ENCODE measurements around the gene TOR1A.

The TOR1A gene

GRCh38 chr9:129851821-129852220 lies 27.9 kb upstream of the TOR1A start:
- H3K9me3 ChIP-seq (ENCODE audit: insufficient read depth, low read depth, low read length): no peaks in the 10 kb centered on the region
- H3K4me1 ChIP-seq (ENCODE audit: insufficient read depth, low read length, poor library complexity, severe bottlenecking): peaks cover 25% of the 10 kb centered on the region
- H3K79me2 ChIP-seq (ENCODE audit: insufficient read depth, low read length): no peaks in the 10 kb centered on the region
- H3K27me3 ChIP-seq (ENCODE audit: insufficient read depth, low read length, poor library complexity, severe bottlenecking): no peaks in the 10 kb centered on the region
- H3K36me3 ChIP-seq (ENCODE audit: insufficient read depth, low read length): peaks cover 5% of the 10 kb centered on the region; the same call in 1 of the 2 replicates
- TF ChIP-seq CTCF (conservative IDR thresholded peaks at IDR 0.05; ENCODE audit: low read length): no peak
- no peak for TF ChIP-seq EZH2phosphoT487 (IDR thresholded peaks at IDR 0.05; ENCODE audit: borderline replicate concordance)
- H2AFZ ChIP-seq (ENCODE audit: low read length): no peak overlapping the region
- H3K4me2 ChIP-seq (ENCODE audit: low read depth, low read length, poor library complexity, severe bottlenecking): no peak overlapping the region
- H4K20me1 ChIP-seq (ENCODE audit: insufficient read depth, low read length, poor library complexity, severe bottlenecking): no peaks in the 10 kb centered on the region
- H3F3A ChIP-seq (ENCODE audit: low read depth): 0 out of 2 replicates have a peak, but pooled peaks cover 2% of the 10 kb centered on the region
- H3K9me2 ChIP-seq (replicated peaks; ENCODE audit: low read depth, low read length): no peaks in the 10 kb centered on the region
- H3K9ac ChIP-seq (ENCODE audit: low read depth, low read length, poor library complexity, severe bottlenecking): no peak overlapping the region
- no peak overlapping the region for H3K4me3 ChIP-seq (ENCODE audit: low read length, poor library complexity, severe bottlenecking)

- Histone ChIP-seq H3K9me2 (replicated peaks; ENCODE audit: low read depth, low read length) (no peaks in the 10 kb centered on the region), H3K36me3 (ENCODE audit: insufficient read depth, low read length) (peaks cover 5% of the 10 kb centered on the region; the same call in 1 of the 2 replicates), H2AFZ (ENCODE audit: low read length) (no peak overlapping the region), H3K4me2 (ENCODE audit: low read depth, low read length, poor library complexity, severe bottlenecking) (no peak overlapping the region), H3K79me2 (ENCODE audit: insufficient read depth, low read length) (no peaks in the 10 kb centered on the region), H3K9ac (ENCODE audit: low read depth, low read length, poor library complexity, severe bottlenecking) (no peak overlapping the region), H3K27me3 (ENCODE audit: insufficient read depth, low read length, poor library complexity, severe bottlenecking) (no peaks in the 10 kb centered on the region), H3K4me3 (ENCODE audit: low read length, poor library complexity, severe bottlenecking) (no peak overlapping the region), H4K20me1 (ENCODE audit: insufficient read depth, low read length, poor library complexity, severe bottlenecking) (no peaks in the 10 kb centered on the region), H3F3A (ENCODE audit: low read depth) (0 out of 2 replicates have a peak, but pooled peaks cover 2% of the 10 kb centered on the region), H3K9me3 (ENCODE audit: insufficient read depth, low read depth, low read length) (no peaks in the 10 kb centered on the region), H3K4me1 (ENCODE audit: insufficient read depth, low read length, poor library complexity, severe bottlenecking) (peaks cover 16% of the 10 kb centered on the region)
- TF ChIP-seq EZH2phosphoT487 (IDR thresholded peaks at IDR 0.05; ENCODE audit: borderline replicate concordance) (no peak), CTCF (conservative IDR thresholded peaks at IDR 0.05; ENCODE audit: low read length) (no peak)
These were observed 27.1 kb upstream of the TOR1A start for GRCh38 chr9:129850821-129851550.

- no peaks in the 10 kb centered on the region for H3F3A ChIP-seq (ENCODE audit: low read depth)
- H3K27me3 ChIP-seq (ENCODE audit: insufficient read depth, low read length, poor library complexity, severe bottlenecking): no peaks in the 10 kb centered on the region
- TF ChIP-seq EZH2phosphoT487 (IDR thresholded peaks at IDR 0.05; ENCODE audit: borderline replicate concordance) (no peak), CTCF (conservative IDR thresholded peaks at IDR 0.05; ENCODE audit: low read length) (no peak)
- no peak overlapping the region for H3K4me2 ChIP-seq (ENCODE audit: low read depth, low read length, poor library complexity, severe bottlenecking)
- H3K36me3 ChIP-seq (ENCODE audit: insufficient read depth, low read length): peaks cover 5% of the 10 kb centered on the region; the same call in 1 of the 2 replicates
- H3K4me1 ChIP-seq (ENCODE audit: insufficient read depth, low read length, poor library complexity, severe bottlenecking): peaks cover 8% of the 10 kb centered on the region
- H3K9me2 ChIP-seq (replicated peaks; ENCODE audit: low read depth, low read length): no peaks in the 10 kb centered on the region
- H3K9ac ChIP-seq (ENCODE audit: low read depth, low read length, poor library complexity, severe bottlenecking): no peak overlapping the region
- H3K9me3 ChIP-seq (ENCODE audit: insufficient read depth, low read depth, low read length): no peaks in the 10 kb centered on the region
- H4K20me1 ChIP-seq (ENCODE audit: insufficient read depth, low read length, poor library complexity, severe bottlenecking): no peaks in the 10 kb centered on the region
- H2AFZ ChIP-seq (ENCODE audit: low read length): no peak overlapping the region
- no peak overlapping the region for H3K4me3 ChIP-seq (ENCODE audit: low read length, poor library complexity, severe bottlenecking)
- H3K79me2 ChIP-seq (ENCODE audit: insufficient read depth, low read length): no peaks in the 10 kb centered on the region
These were observed 26.0 kb upstream of the TOR1A start for GRCh38 chr9:129849901-129850300.
